Fibroblast of skin of back (primary cell): ENCODE data around the gene RAPGEF6. TPM values are rescaled to one million over a fixed set of nuclear protein-coding genes. Genes with fewer than 3 reads are reported as not detected.
"Not testable (repeated sequence)": the region's sequence is repeated elsewhere in the genome, so short reads cannot be mapped to it uniquely, and the experiment has no call there.

Source experiments
- DNase-seq: peaks from one replicate; pipeline ENCODE4 v3.0.0-alpha.2; 2013
- polyA plus RNA-seq, 2 experiments: library from polyadenylated mRNA; unstranded; fragments of 120-200 nt; gene quantifications; one replicate each; pipeline ENCODE4 v1.2.1, GENCODE V29; 2013; ENCODE audit not compliant: insufficient read length in 2 of 2

The RAPGEF6 gene, protein sequence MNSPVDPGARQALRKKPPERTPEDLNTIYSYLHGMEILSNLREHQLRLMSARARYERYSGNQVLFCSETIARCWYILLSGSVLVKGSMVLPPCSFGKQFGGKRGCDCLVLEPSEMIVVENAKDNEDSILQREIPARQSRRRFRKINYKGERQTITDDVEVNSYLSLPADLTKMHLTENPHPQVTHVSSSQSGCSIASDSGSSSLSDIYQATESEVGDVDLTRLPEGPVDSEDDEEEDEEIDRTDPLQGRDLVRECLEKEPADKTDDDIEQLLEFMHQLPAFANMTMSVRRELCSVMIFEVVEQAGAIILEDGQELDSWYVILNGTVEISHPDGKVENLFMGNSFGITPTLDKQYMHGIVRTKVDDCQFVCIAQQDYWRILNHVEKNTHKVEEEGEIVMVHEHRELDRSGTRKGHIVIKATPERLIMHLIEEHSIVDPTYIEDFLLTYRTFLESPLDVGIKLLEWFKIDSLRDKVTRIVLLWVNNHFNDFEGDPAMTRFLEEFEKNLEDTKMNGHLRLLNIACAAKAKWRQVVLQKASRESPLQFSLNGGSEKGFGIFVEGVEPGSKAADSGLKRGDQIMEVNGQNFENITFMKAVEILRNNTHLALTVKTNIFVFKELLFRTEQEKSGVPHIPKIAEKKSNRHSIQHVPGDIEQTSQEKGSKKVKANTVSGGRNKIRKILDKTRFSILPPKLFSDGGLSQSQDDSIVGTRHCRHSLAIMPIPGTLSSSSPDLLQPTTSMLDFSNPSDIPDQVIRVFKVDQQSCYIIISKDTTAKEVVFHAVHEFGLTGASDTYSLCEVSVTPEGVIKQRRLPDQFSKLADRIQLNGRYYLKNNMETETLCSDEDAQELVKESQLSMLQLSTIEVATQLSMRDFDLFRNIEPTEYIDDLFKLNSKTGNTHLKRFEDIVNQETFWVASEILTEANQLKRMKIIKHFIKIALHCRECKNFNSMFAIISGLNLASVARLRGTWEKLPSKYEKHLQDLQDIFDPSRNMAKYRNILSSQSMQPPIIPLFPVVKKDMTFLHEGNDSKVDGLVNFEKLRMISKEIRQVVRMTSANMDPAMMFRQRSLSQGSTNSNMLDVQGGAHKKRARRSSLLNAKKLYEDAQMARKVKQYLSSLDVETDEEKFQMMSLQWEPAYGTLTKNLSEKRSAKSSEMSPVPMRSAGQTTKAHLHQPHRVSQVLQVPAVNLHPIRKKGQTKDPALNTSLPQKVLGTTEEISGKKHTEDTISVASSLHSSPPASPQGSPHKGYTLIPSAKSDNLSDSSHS (N-terminal part only)
- polyA plus RNA-seq (2013, experiment 1 of 2; ENCODE audit: insufficient read length): 6.0 TPM
- polyA plus RNA-seq (2013, experiment 2 of 2; ENCODE audit: insufficient read length): 7.5 TPM

DNA sequence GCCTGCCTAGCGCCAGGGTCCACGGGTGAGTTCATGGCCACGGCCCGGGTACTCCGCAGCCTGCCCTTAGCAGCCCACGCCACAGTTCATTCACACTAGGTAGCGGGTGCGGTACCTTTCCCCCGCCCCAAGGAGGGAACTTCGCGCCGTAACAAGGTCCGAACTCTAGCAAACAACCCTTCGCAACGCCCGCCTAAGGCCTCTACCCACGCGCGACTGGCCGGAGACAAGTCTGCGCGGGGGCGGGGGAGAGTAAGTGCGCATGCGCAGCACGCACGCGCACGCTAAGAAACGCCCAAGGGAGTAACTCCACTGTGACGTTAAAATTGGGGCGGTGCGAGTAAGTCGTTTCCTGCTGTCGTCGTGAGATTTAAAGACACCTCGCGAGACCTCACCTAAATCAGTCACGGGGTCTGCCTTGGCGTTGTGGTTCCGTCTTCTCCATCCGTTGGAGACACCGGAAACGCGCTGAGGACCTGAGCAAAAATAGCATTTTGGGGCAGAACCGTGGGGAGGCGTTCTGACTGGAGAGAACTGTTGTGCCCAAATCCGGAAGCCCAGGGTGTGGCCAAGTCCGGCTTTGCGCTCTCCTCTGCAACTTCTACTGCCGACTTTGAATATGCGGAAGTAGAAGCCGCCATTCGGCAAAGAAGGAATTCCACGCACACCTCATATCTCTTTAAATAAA is at the start of gene RAPGEF6:
Gene RAPGEF6, minus strand, starts transcription at position 234 of the 688 bp plus-strand sequence. Its CDS starts 199 bp downstream, at position 35.
- DNase-seq: peak; percentile 100

DNA sequence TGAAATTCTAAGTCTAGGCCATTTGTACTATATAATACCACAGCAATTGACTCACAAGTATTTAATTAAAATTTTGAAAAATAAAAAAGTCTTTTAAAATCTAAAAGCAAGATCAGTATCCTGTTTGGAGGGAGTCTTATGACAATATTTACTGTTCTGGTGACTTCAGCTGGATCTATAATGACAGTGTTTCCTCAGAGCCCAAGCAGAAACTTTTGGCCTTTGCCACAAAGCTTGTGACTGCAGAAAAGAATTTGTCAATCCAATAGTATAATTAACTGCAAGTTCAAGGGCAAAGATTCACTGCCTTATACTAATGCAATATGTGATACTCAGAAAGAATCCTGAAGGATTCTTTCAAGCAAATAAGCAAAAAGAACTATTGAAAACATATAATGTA is 49.6 kb upstream of the RAPGEF6 start:
- DNase-seq: peak; percentile 20

- no peak for DNase-seq
Observed at GRCh38 chr5:131684051-131684450, 49.0 kb upstream of the RAPGEF6 start.

DNA sequence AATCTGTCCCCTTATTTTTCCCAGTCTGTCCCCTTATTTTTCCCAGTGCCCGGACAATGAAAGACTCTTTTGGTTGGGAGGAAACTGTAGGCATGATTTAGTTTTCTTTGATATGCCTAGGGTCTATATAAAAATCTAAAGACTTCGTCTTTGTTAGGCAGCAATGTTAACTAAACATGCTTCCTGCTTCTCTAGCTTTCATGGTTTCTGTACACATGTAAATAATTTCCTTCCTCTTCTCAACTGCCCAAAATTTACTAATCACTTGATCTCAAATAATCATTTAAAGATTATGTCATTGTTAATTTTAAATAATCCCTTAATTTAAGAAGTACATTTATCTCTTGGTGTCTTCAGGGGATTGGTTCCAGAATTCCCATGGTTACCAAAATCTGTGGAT is 47.8 kb upstream of the RAPGEF6 start:
- no peak for DNase-seq

DNA sequence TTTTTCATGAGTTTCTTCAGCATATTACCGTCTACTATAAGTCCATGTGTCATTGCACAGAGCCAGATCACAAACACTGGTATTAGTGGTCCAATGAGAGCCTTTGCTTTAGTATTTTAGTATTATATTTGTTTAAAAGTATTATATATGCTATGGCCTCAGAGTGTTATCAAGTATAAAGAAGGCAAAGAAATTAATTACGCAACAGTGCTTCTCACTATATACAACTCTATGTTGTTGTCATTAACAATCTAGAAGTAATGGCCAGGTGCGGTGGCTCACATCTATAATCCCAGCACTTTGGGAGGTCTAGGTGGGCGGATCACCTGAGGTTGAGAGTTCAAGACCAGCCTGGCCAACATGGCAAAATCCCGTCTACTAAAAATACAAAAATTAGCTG is 47.1 kb upstream of the RAPGEF6 start:
- no peak for DNase-seq

DNA sequence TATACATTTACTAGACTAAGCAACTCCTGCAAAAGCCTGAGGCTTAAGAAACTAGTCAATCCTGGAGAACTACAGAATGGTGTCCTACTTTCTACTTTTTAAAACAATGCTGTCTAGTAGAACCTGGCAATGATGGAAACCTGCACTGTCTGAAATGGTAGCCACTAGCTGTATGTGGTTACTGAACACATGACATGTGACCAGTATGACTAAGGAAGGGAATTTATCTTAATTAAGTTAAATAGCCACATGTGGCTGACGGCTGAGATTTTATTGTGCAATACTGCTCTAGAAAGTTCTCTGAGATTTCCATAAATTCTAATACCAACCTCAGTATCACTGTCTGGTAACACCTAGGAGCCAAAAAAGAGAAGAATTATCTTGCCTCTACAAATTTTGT is 44.9 kb upstream of the RAPGEF6 start:
- peak; percentile 25 for DNase-seq

DNA sequence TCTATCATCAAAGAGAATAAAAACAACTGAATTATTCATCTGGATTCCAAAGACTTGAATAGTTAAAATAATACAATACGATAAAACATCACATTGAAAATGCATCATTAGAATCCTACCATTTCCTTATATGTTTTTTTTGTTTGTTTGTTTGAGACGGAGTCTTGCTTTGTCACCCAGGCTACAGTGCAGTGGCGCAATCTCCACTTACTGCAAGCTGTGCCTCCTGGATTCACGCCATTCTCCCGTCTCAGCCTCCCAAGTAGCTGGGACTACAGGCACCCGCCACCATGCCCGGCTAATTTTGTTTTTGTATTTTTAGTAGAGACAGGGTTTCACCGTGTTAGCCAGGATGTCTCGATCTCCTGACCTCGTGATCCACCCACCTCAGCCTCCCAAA is 43.2 kb upstream of the RAPGEF6 start:
- DNase-seq: not testable (repeated sequence)

GRCh38 chr5:131677115-131677514 is 42.1 kb upstream of the RAPGEF6 start:
- no peak for DNase-seq

GRCh38 chr5:131672776-131673175 is 37.7 kb upstream of the RAPGEF6 start:
- DNase-seq: no peak

GRCh38 chr5:131671994-131672655 is 37.1 kb upstream of the RAPGEF6 start:
- peak; percentile 87 for DNase-seq

- DNase-seq: peak; percentile 35
Observed at GRCh38 chr5:131671409-131671808, 36.4 kb upstream of the RAPGEF6 start.

DNA sequence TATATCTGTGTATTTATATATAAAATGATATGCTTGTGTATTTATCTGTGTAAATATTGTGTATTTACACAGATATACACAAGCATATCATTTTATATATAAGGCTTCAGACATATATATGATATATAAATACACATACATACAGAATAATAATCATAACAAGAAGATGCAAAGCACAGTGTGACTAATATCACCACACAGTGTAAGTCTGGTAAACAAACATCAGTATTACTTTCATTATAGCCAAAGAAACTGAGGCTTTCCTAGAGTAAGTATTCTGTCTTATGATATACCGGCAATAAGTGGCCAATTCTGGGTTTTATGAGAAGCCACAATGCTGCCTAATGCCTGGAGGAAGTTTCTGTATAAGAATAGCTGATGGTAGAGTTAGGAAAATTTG is 29.9 kb upstream of the RAPGEF6 start:
- no peak for DNase-seq

DNA sequence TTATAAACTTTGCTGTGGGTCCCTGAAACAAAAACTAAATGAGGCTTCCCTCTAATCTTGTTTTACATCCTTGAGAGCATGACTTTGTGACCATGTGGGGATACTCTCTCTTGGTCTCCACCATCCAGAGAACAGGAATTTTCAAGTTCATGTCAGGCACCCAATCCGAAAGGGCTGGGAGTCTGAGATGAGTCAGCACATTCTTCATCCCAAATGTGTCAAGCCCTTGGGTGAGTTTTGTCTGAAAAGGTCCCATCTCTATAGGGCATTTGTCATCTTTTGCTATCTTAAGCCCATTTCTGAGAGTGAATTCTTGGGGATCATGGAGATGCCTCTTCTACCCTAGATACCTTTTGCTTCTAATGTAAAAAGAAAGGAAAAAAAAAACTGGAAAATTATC is 26.9 kb upstream of the RAPGEF6 start:
- DNase-seq: peak; percentile 44

GRCh38 chr5:131659841-131660240 is 24.8 kb upstream of the RAPGEF6 start:
- no peak for DNase-seq

- no peak for DNase-seq
Observed at GRCh38 chr5:131659290-131659689, 24.3 kb upstream of the RAPGEF6 start.

GRCh38 chr5:131654776-131655175 is 19.7 kb upstream of the RAPGEF6 start:
- no peak for DNase-seq

DNA sequence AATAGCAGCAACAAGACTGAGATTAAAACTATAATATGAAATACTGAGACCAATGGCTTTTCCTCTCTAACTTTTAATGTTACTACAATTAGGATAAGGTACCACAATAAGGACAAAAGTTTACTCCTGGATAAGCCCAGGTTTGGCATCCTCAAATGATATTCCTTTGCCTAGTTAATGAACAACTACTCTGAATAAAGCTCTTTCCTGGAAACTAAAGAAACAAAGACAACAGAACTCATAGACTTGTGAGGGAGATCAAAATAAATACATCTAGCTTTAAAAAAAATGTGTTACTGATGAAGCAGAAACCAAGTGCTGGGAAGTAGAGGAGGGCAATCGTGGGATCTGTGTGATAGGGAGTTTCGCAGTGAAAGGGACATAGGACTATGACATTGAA is 19.3 kb upstream of the RAPGEF6 start:
- no peak for DNase-seq

DNA sequence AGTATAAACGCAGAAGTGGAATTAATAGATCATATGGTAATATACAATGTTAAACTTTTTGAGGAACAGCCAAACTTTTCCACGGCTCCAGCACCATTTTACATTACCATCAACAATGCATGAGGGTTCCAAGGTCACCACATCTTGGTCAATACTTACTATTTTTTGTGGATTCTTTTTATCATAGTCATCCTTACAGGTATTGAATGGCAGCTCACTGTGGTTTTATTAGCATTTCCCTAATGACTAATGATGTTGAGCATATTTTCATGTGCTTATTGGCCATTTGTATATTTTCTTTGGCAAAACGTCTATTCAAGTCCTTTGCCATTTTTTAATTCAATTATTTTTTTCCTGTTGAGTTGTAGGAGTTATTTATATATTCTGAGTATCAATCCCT is 14.1 kb upstream of the RAPGEF6 start:
- DNase-seq: no peak

GRCh38 chr5:131647048-131647769 is 12.2 kb upstream of the RAPGEF6 start:
- no peak for DNase-seq

DNA sequence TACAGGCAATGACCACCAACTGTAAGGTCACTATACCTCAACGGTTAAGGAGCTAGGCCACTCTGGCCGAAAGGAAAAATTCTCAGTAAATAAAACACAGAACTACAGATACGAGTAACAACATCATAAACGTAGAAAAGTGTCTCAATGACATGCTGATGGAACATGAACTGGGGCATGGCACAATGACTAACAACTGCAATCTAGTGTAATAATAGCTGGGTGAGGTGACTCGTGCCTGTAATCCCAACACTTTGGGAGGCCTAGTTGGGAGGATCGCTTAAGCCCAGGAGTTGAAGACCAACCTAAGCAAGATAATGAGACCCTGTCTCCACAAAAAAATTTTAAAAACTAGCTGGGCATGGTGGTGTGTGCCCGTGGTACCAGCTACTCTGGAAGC is 9.8 kb upstream of the RAPGEF6 start:
- peak; percentile 46 for DNase-seq

GRCh38 chr5:131644370-131644769 is 9.3 kb upstream of the RAPGEF6 start:
- DNase-seq: peak; percentile 31
